Mesothelial cell of epicardium (in vitro differentiated cells): ENCODE data around the gene PHACTR1. TPM values are rescaled to one million over a fixed set of nuclear protein-coding genes. Genes with fewer than 3 reads are reported as not detected.

ENCODE experiments used
- DNase-seq, 2 experiments: peaks; one replicate each; pipeline ENCODE4 v3.0.0; 2021; ENCODE audit warnings: low spot score in 2 of 2; ENCODE audit not compliant: unreplicated experiment in 2 of 2
- H3K27ac Mint-ChIP-seq: 2 replicates; pipeline ENCODE4 v1.8.0; 2021; ENCODE audit warnings: mixed read lengths
- H3K27me3 Mint-ChIP-seq: 2 replicates; pipeline ENCODE4 v1.8.0; 2021; ENCODE audit warnings: low read depth, mixed read lengths
- H3K36me3 Mint-ChIP-seq: 2 replicates; pipeline ENCODE4 v1.8.0; 2021; ENCODE audit warnings: mixed read lengths
- H3K4me1 Mint-ChIP-seq: 2 replicates; pipeline ENCODE4 v1.8.0; 2021; ENCODE audit warnings: mixed read lengths
- H3K4me3 Mint-ChIP-seq: 2 replicates; pipeline ENCODE4 v1.8.0; 2021; ENCODE audit warnings: mild to moderate bottlenecking, moderate library complexity, mixed read lengths
- H3K9me3 Mint-ChIP-seq: 2 replicates; pipeline ENCODE4 v1.8.0; 2021; ENCODE audit warnings: mixed read lengths
- total RNA-seq: library from RNA; stranded (reverse); gene quantifications from 3 replicates; pipeline ENCODE4 v1.2.1, GENCODE V29; 2021
- TF ChIP-seq, protein P1 (sequence below): fragments of 200-600 bp; sonication (generic); IDR thresholded peaks from one replicate; pipeline ENCODE4 v1.5.0; 2021; ENCODE audit warnings: antibody characterized with exemption; ENCODE audit not compliant: unreplicated experiment

The PHACTR1 gene
- total RNA-seq, 1 donor from 2014 or later: 0.76 TPM

DNA sequence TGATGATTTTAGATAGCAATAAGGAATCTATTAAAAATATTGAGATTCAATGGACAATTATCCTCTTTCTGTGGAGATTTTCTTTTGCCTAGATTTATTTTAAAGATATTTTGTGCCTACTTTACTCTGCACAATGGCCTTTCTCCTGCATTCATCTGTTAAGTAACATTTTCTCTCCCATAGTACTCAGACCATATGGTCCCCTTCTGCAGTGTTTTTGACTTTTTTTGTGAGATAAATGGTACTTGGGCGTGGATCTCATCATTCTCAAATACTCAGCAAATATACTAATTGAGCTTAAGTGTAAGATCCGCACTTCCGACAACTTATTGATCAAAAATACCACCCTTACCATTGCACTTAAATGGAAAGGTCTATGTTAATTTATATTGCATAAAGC, 55.8 kb downstream of the PHACTR1 start:
- DNase-seq: no peak
- H3K9me3 Mint-ChIP-seq: no peaks in the 10 kb centered on the region
- TF ChIP-seq, protein P1, sequence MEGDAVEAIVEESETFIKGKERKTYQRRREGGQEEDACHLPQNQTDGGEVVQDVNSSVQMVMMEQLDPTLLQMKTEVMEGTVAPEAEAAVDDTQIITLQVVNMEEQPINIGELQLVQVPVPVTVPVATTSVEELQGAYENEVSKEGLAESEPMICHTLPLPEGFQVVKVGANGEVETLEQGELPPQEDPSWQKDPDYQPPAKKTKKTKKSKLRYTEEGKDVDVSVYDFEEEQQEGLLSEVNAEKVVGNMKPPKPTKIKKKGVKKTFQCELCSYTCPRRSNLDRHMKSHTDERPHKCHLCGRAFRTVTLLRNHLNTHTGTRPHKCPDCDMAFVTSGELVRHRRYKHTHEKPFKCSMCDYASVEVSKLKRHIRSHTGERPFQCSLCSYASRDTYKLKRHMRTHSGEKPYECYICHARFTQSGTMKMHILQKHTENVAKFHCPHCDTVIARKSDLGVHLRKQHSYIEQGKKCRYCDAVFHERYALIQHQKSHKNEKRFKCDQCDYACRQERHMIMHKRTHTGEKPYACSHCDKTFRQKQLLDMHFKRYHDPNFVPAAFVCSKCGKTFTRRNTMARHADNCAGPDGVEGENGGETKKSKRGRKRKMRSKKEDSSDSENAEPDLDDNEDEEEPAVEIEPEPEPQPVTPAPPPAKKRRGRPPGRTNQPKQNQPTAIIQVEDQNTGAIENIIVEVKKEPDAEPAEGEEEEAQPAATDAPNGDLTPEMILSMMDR: no peak
- H3K27me3 Mint-ChIP-seq: peaks cover 54% of the 10 kb centered on the region
- no peak overlapping the region for H3K27ac Mint-ChIP-seq
- no peaks in the 10 kb centered on the region for H3K36me3 Mint-ChIP-seq
- H3K4me3 Mint-ChIP-seq: no peak overlapping the region
- H3K4me1 Mint-ChIP-seq: no peaks in the 10 kb centered on the region

DNA sequence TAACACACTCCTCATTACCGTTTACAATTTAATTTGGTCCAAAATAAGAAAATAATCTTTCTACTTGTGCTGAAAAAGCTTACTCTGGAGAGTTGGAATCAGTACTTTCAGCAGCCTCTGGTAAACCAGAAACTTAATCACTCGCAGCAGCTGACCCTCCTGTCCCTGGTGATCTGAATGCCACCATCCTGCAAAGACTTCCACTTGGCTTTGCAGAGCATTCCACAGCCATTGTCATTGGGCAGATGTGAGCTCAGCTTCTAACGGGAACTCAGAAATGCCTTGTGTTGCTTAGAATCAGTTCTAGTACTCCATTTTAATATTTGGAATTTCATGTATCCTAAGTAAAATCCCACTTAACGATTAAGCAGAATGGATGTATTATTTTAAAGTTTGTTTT, 59.7 kb downstream of the PHACTR1 start:
- no peak overlapping the region for H3K27ac Mint-ChIP-seq
- no peaks in the 10 kb centered on the region for H3K36me3 Mint-ChIP-seq
- no peaks in the 10 kb centered on the region for H3K4me1 Mint-ChIP-seq
- H3K4me3 Mint-ChIP-seq: no peak overlapping the region
- no peak for DNase-seq
- TF ChIP-seq, protein P1: no peak
- peaks cover 34% of the 10 kb centered on the region for H3K27me3 Mint-ChIP-seq
- no peaks in the 10 kb centered on the region for H3K9me3 Mint-ChIP-seq

- Mint-ChIP-seq H3K36me3 (no peaks in the 10 kb centered on the region), H3K4me1 (no peaks in the 10 kb centered on the region), H3K27me3 (peaks cover 15% of the 10 kb centered on the region), H3K4me3 (no peak overlapping the region), H3K27ac (no peak overlapping the region), H3K9me3 (no peaks in the 10 kb centered on the region)
- no peak for DNase-seq
- TF ChIP-seq, protein P1: no peak
These were observed 63.2 kb downstream of the PHACTR1 start for GRCh38 chr6:12779772-12780171.

DNA sequence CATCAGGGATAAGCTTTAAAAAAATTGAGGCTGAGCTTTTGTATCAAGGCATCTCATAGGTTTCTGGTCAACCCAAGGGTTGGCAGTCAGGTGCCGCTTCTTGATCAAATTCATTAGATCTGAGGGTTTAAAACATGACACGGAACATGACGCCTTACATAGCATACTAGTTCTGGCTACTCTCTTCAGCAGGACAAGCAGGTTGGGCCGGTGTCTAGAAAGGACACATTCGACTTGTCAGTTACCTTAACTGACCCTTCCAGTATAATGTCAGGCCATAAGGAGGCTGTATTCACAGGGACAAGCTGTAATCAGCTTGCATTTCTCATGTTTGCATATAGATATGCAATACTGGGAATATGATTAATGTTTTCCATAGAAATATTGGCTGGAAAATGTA, 65.6 kb downstream of the PHACTR1 start:
- Mint-ChIP-seq H3K9me3 (no peaks in the 10 kb centered on the region), H3K27me3 (peaks cover 13% of the 10 kb centered on the region), H3K4me3 (no peak overlapping the region), H3K36me3 (no peaks in the 10 kb centered on the region), H3K4me1 (peaks cover 2% of the 10 kb centered on the region), H3K27ac (no peak overlapping the region)
- no peak for DNase-seq
- TF ChIP-seq, protein P1: no peak

DNA sequence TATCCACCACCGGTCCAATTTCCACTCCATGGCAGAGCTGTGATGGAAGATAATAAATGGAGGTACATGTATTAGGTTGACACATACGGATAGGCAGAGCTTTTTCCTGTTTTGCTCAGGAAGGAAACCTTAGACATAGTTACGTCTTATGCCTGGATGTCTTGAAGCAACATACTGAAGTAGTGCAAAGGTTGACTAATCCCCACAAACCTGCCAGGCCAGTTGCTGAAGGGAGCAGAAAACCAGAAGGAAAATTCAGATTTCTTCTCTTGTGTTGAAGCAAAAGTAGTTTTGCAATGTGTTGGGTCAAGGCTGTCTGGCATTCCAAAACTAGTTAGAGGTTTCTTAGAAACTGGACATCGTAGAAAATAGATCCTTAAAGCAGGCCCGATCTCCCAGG, 68.7 kb downstream of the PHACTR1 start:
- H3K4me1 Mint-ChIP-seq: peaks cover 2% of the 10 kb centered on the region
- no peak overlapping the region for H3K27ac Mint-ChIP-seq
- peaks cover 11% of the 10 kb centered on the region for H3K27me3 Mint-ChIP-seq
- H3K36me3 Mint-ChIP-seq: no peaks in the 10 kb centered on the region
- H3K4me3 Mint-ChIP-seq: no peak overlapping the region
- no peaks in the 10 kb centered on the region for H3K9me3 Mint-ChIP-seq
- DNase-seq: no peak
- TF ChIP-seq, protein P1: no peak

DNA sequence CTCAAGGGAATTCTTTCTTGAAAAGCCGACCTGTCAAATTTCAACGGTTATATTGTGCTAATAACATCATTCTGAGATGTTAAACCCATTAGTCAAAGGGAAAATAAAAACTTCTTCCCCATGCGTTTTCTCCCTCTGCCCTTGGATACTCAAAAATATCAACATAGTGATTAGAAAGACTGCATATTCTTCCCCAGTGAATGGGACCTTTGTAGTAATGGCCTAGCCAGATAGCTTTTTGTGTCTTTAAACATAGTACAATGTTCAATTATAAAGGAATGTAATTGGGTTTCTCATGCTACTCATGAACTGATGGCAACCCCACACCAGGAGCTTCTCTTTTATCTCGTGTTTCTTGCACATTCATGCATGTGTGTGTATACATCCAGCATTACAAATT, 69.4 kb downstream of the PHACTR1 start:
- Mint-ChIP-seq H3K9me3 (no peaks in the 10 kb centered on the region), H3K4me1 (peaks cover 2% of the 10 kb centered on the region), H3K27ac (no peak overlapping the region), H3K36me3 (no peaks in the 10 kb centered on the region), H3K27me3 (peaks cover 11% of the 10 kb centered on the region), H3K4me3 (no peak overlapping the region)
- DNase-seq: no peak
- TF ChIP-seq, protein P1: no peak
